ENCODE data around the gene ZNF277. TPM values are rescaled to one million over a fixed set of nuclear protein-coding genes. Genes with fewer than 3 reads are reported as not detected.
"Not testable (repeated sequence)": the region's sequence is repeated elsewhere in the genome, so short reads cannot be mapped to it uniquely, and the experiment has no call there.

The ZNF277 gene
- total RNA-seq, 1 experiment from 2014 or later: 21.3 TPM

DNA sequence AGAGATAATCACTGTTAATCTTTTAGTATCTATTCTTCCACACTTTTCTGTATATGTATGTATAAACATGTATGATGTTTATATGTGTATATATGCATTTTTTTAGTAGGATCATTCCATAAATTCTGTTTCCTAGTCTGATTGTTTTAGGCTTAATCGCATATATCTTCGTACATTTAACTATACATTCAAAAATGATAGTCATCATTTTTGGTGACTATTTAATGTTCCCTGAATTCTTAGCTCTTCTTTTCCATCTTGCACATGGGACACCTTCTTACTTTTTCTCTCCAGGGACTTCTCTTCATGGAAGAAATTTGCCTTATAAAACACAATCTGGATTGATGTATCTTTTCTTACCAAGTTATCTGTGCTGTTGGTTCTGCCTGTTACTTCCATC is 42.1 kb downstream of the ZNF277 start:
- no peak overlapping the region for H3K9ac ChIP-seq (ENCODE audit: low read length)
- no peak overlapping the region for H3K27ac ChIP-seq (ENCODE audit: low read depth, low read length)
- H3K4me3 ChIP-seq (replicated peaks in 1 of 2; ENCODE audit: low read depth in 1 of 2, low read length in 2 of 2): no peak overlapping the region
- RAD21 ChIA-PET (ENCODE audit: low non-redundant PET in 1 of 2, low total read pairs in 2 of 2, uncharacterized antibody in 2 of 2, unreplicated experiment in 2 of 2): no interaction called here
- H3K9me3 ChIP-seq (ENCODE audit: control insufficient read depth in 1 of 2, insufficient read depth in 1 of 2, low read depth in 1 of 2, low read length in 2 of 2): no peaks in the 10 kb centered on the region
- intact Hi-C loops (cut with micrococcal nuclease): no loop called here
- H3K9me2 ChIP-seq (ENCODE audit: insufficient read depth): no peaks in the 10 kb centered on the region
- H4K20me1 ChIP-seq (ENCODE audit: insufficient read depth): no peaks in the 10 kb centered on the region
- H3K79me2 ChIP-seq (ENCODE audit: insufficient read depth, low read length): no peaks in the 10 kb centered on the region
- CTCF ChIA-PET: no interaction called here
- ATAC-seq (no peak), DNase-seq (ENCODE audit: low read depth, low spot score) (no peak)
- H3K27me3 ChIP-seq (ENCODE audit: insufficient read depth, low read length): no peaks in the 10 kb centered on the region
- TF ChIP-seq EZH2phosphoT487 (IDR thresholded peaks at IDR 0.05; ENCODE audit: borderline replicate concordance) (no peak), SP1 (IDR thresholded peaks at IDR 0.05; ENCODE audit: low read depth) (no peak), SRF (IDR thresholded peaks at IDR 0.05; ENCODE audit: low read depth) (no peak), ELF1 (IDR thresholded peaks at IDR 0.05; ENCODE audit: borderline replicate concordance, low read depth) (no peak), SIN3A (IDR thresholded peaks at IDR 0.05; ENCODE audit: low read depth) (no peak), YY1 (IDR thresholded peaks at IDR 0.05; ENCODE audit: extremely low read depth, insufficient replicate concordance, low read depth, low read length) (no peak), POLR2A (IDR thresholded peaks at IDR 0.05; ENCODE audit: borderline replicate concordance, extremely low read depth, insufficient read depth, insufficient read length) (no peak), RAD21 (IDR thresholded peaks at IDR 0.05; ENCODE audit: low read depth) (no peak), ZNF274 (IDR thresholded peaks at IDR 0.05; ENCODE audit: low read depth, low read length) (no peak), ZFX (IDR thresholded peaks at IDR 0.05) (no peak)
- TF ChIP-seq, protein P1, sequence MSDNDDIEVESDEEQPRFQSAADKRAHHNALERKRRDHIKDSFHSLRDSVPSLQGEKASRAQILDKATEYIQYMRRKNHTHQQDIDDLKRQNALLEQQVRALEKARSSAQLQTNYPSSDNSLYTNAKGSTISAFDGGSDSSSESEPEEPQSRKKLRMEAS (IDR thresholded peaks at IDR 0.05): no peak
- TF ChIP-seq, protein P2, sequence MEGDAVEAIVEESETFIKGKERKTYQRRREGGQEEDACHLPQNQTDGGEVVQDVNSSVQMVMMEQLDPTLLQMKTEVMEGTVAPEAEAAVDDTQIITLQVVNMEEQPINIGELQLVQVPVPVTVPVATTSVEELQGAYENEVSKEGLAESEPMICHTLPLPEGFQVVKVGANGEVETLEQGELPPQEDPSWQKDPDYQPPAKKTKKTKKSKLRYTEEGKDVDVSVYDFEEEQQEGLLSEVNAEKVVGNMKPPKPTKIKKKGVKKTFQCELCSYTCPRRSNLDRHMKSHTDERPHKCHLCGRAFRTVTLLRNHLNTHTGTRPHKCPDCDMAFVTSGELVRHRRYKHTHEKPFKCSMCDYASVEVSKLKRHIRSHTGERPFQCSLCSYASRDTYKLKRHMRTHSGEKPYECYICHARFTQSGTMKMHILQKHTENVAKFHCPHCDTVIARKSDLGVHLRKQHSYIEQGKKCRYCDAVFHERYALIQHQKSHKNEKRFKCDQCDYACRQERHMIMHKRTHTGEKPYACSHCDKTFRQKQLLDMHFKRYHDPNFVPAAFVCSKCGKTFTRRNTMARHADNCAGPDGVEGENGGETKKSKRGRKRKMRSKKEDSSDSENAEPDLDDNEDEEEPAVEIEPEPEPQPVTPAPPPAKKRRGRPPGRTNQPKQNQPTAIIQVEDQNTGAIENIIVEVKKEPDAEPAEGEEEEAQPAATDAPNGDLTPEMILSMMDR (IDR thresholded peaks at IDR 0.05 in 2 of 3, conservative IDR thresholded peaks at IDR 0.05 in 1 of 3; ENCODE audit: borderline replicate concordance in 1 of 3, insufficient read depth in 1 of 3, low read depth in 2 of 3, low read length in 2 of 3): no peak
- TF ChIP-seq, protein P3, sequence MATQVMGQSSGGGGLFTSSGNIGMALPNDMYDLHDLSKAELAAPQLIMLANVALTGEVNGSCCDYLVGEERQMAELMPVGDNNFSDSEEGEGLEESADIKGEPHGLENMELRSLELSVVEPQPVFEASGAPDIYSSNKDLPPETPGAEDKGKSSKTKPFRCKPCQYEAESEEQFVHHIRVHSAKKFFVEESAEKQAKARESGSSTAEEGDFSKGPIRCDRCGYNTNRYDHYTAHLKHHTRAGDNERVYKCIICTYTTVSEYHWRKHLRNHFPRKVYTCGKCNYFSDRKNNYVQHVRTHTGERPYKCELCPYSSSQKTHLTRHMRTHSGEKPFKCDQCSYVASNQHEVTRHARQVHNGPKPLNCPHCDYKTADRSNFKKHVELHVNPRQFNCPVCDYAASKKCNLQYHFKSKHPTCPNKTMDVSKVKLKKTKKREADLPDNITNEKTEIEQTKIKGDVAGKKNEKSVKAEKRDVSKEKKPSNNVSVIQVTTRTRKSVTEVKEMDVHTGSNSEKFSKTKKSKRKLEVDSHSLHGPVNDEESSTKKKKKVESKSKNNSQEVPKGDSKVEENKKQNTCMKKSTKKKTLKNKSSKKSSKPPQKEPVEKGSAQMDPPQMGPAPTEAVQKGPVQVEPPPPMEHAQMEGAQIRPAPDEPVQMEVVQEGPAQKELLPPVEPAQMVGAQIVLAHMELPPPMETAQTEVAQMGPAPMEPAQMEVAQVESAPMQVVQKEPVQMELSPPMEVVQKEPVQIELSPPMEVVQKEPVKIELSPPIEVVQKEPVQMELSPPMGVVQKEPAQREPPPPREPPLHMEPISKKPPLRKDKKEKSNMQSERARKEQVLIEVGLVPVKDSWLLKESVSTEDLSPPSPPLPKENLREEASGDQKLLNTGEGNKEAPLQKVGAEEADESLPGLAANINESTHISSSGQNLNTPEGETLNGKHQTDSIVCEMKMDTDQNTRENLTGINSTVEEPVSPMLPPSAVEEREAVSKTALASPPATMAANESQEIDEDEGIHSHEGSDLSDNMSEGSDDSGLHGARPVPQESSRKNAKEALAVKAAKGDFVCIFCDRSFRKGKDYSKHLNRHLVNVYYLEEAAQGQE (IDR thresholded peaks at IDR 0.05; ENCODE audit: low read depth): no peak
- H3K4me2 ChIP-seq (ENCODE audit: low read length): no peak overlapping the region
- POLR2A ChIA-PET: no interaction called here
- no TSS peak for BruUV-seq (replicated peaks)
- H3K36me3 ChIP-seq (ENCODE audit: control insufficient read depth in 1 of 2, insufficient read depth in 2 of 2, low read length in 2 of 2): no peaks in the 10 kb centered on the region
- H3K4me1 ChIP-seq (ENCODE audit: control insufficient read depth in 1 of 2, insufficient read depth in 2 of 2, low read length in 2 of 2): no peaks in the 10 kb centered on the region
- no peak overlapping the region for H2AFZ ChIP-seq (ENCODE audit: low read depth, low read length, poor library complexity, severe bottlenecking)

DNA sequence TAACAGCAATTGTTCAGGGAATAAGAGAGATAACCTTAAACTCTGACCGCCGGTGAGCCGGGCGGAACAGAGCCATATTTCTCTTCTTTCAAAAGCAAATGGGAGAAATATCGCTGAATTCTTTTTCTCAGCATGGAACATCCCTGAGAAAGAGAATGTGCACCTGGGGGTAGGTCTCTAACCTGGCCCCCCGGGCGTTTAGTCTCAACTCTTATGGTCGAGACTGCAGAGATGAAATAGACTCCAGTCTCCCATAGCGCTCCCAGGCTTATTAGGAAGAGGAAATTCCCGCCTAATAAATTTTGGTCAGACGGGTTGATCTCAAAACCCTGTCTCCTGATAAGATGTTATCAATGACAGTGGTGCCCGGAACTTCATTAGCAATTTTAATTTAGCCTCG is 43.5 kb downstream of the ZNF277 start:
- H3K79me2 ChIP-seq (ENCODE audit: insufficient read depth, low read length); H2AFZ ChIP-seq (ENCODE audit: low read depth, low read length, poor library complexity, severe bottlenecking); POLR2A ChIA-PET; H3K27ac ChIP-seq (ENCODE audit: low read depth, low read length); H3K4me2 ChIP-seq (ENCODE audit: low read length); CTCF ChIA-PET; H3K9me3 ChIP-seq (ENCODE audit: control insufficient read depth in 1 of 2, insufficient read depth in 1 of 2, low read depth in 1 of 2, low read length in 2 of 2); H3K4me1 ChIP-seq (ENCODE audit: control insufficient read depth in 1 of 2, insufficient read depth in 2 of 2, low read length in 2 of 2); H3K9ac ChIP-seq (ENCODE audit: low read length); RAD21 ChIA-PET (ENCODE audit: low non-redundant PET in 1 of 2, low total read pairs in 2 of 2, uncharacterized antibody in 2 of 2, unreplicated experiment in 2 of 2); ATAC-seq; intact Hi-C loops (cut with micrococcal nuclease); DNase-seq (ENCODE audit: low read depth, low spot score); H4K20me1 ChIP-seq (ENCODE audit: insufficient read depth); H3K36me3 ChIP-seq (ENCODE audit: control insufficient read depth in 1 of 2, insufficient read depth in 2 of 2, low read length in 2 of 2); BruUV-seq (replicated peaks); H3K9me2 ChIP-seq (ENCODE audit: insufficient read depth); H3K4me3 ChIP-seq (replicated peaks in 1 of 2; ENCODE audit: low read depth in 1 of 2, low read length in 2 of 2); H3K27me3 ChIP-seq (ENCODE audit: insufficient read depth, low read length): not testable (repeated sequence)

Measured in HCT116 (cell line).